ENCODE results near the gene DCTN3. TPM values are rescaled to one million over a fixed set of nuclear protein-coding genes. Genes with fewer than 3 reads are reported as not detected.

DCTN3 gene
- 102 to 123 TPM (median 108 TPM) in 5 replicates for total RNA-seq (2022; extraction: Qiagen RNA extraction; ENCODE audit: low read depth)

DNA sequence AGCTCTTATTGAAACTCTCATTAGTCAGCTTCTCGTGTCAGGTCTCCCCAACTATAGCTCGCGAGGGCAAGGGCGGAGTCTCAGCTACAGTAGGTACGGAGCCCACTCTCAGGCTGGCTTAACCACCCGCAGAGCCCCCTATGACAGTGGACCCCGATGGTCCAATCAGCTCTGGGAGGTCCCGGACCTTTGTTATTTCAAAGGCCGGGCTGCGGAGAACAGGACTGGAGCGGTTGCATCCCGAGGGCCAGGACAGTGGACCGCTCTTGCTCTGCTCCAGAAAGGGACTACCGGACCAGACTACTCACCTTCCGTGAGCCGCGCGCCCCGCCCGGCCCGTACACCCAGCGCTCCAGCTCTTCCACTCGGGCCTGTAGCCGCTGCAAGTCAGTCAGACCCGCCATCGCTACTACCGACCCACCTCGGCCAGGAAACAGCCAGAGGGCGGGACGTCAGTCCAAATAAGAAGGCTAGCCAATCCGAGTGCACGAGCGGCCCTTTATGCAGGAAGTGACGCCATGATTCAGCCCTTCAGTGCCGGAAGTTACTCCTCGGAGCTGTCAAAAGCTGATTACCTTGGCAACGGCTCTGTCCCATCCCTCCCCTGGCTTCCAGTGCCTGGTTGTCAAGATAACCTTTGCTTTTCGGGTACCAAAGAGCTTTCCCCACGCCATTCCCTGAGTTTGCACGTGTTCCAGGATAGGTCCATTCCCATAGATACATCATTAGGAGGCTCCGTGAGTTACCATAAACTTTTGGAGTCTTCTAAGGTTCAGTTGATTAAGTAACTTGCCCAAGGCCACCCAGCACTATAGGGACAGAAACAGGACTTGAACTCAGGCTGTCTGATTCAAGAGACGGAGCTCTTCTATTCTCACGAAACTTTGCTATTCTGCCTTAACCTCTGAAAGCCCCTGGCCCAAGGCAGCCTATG is at the start of gene DCTN3:
Gene DCTN3 (minus strand): TSS at position 435 of the 934 bp plus-strand sequence. CDS start 31 bp downstream, at position 404.

DNA sequence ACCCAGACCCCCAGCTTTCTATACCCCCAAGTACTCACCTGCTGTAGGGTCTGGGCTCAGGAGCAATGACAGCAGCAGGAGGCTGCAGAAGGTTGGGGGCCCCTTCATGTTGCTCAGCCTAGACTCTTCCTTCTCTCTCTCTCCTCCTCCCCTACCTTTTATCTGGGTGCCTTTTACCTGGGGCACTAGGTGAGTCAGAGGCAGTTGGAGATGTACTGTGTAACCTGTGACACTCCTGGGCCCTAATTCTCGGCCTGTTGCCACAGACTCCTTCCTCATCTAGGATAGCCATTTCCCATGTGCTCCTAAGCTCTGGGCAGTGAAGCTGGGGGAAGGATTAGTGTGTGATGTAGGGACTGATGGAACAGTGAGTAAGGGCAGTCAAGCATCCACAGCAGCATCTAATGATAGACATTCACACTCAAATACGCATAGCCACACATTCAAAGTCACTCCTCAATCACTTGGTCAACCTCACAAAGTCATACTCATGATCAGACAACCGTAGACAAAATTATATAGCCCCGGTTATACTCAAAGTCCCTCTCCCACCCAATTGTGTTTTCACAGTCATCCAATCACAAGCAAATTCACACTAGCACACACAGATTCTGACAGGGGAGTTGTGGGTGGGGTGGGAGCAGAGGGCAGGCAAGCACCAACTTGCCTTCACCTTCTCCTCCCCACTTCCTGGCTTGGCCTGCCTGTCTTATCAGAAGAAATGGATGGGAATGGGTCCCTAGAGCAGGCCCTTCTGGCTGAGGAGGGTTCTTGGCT is 42.4 kb upstream of the DCTN3 start, which contains the start of gene CCL27:
Gene CCL27 (minus strand): TSS at position 132 of the 777 bp plus-strand sequence. CDS start 24 bp downstream, at position 108.

DNA sequence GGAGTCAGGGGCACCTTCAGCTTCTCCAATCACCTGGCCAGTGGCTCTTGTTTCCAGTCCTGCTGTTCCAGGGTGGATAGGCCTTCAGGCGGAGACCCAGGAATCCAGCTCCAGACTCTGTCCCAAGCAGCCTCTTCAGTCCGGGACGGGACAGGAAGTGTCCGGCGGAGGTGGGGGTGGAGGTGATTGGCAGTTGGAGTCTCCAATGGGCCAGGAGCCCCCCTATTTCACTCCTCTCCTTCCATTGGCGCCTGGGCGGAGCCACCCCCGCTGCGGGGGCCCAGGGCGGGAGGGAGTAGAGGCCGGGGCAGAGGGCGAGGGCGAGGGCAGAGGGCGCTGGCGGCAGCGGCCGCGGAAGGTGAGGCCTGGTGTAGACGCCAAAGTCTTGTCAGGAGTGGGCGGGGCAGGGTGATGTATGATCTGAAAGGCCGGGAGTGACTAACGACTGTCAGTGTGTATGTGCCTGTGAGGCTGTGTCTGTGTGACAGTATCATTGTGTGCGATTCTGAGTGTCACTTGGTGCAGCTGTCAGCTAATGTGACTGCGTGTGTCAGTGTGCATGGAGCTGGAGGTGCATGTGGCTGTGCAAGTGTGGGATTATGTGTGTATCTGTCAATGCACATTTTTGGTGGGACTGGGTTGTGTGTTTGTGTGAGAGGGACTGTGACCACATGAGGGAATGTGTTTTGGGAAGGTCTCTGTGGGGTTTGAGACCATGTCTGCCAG is 31.7 kb upstream of the DCTN3 start, which contains the start of gene IL11RA:
Gene IL11RA (plus strand): TSS at position 310 of the 726 bp plus-strand sequence. CDS start 3,033 bp downstream, outside the sequence.

DNA sequence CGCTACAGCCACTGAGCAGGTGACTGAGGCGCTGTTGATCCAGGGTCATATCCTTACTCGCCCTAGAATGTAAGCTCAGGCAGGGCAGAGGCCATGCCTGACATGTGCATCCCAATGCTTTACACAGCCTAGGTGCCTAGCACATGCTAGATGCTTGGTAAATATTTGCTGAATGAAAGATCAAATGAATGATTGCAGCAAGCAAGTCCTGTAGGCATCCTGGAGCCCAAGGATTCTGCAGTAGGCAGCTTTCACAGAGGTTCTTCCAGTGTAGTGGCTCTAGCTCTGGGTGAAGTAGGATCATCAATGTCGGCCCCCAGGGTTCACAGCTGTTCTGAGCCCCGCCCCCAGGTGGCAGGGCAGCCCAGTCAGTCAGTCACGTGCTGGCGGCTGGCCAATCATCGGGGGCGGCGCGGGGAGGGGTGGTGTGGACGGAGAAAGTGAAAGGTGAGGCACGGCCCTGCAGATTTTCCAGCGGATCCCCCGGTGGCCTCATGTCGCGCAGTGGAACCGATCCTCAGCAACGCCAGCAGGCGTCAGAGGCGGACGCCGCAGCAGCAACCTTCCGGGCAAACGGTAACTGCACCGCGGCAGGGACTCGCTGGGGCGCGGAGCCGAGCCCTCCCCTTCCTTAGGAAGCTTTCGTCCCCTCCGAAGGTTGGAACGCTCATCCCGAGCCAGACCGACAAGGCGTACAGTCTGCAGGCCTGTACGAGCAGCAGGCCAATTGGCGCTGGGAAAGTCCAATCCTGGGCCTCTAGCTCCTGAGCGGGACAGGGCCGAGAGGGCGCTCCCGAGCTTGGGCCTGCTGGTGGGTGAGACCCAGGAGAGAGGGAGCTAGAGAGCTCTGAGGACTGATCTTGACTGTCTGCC is 26.2 kb upstream of the DCTN3 start, which contains the start of gene GALT:
Gene GALT (plus strand): TSS at position 465 of the 873 bp plus-strand sequence. CDS start 30 bp downstream, at position 495.

DNA sequence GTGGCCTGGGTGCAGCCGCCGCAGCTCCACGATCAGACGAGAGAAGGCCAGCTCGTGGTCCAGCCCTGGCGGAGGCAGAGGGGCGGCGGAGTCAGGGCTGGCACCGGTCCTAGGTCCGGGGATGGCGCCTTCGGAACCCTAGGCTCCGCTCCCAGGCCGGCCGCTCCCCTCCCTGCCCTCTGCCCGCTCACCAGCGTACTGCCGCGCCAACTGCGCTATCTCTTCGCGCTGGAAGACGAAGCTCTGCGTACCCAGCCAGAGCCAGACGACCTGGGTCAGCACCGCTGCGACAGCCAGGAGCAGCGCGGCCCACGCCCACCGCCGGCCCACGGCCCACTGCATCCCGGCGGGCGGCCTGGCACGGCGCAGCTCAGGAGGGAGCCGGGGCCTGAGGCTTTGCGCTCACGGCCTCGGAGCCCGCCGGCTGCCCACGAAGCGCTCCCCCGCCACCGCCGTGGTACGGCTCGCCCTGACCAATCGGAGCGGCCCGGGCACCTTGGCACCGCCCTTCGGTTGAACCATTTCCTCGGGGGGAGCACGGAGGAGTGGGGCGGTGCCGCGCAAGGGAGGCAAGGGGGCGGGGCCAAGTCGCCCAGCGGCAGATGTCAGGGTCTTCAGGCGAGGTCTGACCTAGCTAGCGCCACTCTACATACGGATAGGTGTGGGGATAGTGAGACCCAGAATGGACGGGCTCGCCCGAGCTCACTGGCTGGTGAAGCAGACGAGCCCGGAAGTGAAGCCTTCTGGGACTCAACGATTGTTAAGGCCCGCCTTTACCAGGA is 17.3 kb upstream of the DCTN3 start, which contains the start of gene SIGMAR1:
Gene SIGMAR1 (minus strand): TSS at position 432 of the 782 bp plus-strand sequence. CDS start 90 bp downstream, at position 342.

DNA sequence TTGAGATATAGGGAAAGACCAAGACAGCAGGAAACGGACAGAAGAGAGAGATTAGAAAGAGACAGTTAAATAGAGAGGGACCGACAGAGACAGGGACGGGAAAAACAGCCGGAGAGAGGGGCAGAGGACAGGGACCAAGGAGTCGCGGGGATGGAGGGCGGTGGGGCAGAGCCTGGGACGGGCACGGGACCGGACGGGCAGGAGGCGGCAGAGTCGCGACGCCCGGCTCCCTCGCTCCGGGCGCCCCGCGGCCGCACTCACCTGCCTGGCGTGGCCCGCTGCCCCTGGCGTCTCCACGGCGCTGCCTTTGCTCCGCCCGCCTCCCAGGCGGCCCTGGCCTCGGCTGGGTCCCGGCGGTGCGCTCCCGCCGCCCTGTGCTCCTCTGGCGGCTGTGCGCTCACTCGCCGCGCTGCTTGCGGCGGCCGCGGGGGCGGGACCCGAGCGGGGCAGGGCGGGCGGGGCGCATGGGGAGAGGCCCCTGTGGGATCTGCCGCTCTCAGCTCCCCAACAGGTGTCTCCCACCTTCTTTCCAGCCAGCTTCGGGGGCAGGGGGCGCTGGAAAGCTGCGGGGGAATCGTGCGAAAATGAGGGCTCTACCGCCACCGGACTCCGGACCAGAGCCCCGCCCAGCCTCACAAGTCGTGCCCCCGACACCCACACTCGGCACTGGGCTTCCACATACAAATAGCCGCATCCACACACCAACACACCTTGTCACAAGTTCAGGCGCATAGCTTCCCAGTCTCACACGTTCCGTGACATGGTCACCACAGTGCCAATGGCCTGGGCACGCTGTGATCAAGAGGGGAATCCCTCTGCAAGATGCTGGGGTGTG is 8.6 kb upstream of the DCTN3 start, which contains the start of gene ARID3C:
Gene ARID3C (minus strand): TSS at position 411 of the 835 bp plus-strand sequence. CDS start 1,052 bp downstream, outside the sequence.

DNA sequence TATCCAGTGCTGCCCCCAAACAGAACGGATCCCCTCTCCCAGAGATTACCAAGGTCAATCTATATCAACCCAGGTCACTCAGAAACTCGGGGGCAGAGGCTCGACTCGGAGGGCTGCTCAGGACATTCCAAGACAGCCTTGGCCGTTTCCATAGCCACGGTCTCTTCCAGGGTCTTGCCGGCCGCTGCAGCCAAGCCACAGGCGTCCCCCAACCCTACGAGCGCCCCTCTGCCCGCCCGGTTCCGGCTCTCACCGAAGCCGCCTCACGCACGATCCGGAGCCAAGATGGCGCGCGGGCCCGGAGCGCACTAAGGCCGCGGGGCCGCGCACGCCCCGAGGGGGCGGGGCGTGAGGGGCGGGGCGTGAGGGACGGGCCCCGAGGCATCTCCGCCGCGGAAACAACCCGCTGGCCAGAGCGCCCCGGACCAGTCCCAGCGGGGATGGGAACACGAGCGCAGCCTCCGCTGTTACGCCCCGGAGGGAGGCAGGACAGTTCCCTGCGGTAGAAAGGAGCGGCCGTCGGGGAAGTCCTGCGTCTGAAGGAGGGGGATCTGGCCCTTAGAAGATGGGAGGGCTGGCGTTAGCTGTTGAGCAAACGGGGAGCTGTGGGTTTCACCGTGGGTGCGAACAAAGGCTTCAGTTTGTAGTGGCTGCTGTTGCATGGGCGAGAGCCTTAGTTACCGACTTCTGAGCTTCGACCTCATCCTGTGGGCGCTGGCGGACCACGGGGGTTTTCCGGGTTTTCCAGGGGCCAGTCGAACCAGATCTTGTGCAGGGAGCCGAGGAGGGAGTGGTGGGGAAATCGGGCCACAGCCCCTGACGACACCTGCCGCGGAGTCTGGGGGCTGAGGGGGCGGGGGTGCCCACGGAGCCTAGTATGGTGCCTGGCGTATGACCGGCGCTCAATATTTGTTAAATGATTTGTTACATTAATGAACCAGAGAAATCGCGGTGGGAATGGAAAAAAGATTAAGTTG is 8.2 kb downstream of the DCTN3 start, which contains the start of gene RPP25L:
Gene RPP25L (minus strand): TSS at position 287 of the 977 bp plus-strand sequence. CDS start 801 bp downstream, outside the sequence.

DNA sequence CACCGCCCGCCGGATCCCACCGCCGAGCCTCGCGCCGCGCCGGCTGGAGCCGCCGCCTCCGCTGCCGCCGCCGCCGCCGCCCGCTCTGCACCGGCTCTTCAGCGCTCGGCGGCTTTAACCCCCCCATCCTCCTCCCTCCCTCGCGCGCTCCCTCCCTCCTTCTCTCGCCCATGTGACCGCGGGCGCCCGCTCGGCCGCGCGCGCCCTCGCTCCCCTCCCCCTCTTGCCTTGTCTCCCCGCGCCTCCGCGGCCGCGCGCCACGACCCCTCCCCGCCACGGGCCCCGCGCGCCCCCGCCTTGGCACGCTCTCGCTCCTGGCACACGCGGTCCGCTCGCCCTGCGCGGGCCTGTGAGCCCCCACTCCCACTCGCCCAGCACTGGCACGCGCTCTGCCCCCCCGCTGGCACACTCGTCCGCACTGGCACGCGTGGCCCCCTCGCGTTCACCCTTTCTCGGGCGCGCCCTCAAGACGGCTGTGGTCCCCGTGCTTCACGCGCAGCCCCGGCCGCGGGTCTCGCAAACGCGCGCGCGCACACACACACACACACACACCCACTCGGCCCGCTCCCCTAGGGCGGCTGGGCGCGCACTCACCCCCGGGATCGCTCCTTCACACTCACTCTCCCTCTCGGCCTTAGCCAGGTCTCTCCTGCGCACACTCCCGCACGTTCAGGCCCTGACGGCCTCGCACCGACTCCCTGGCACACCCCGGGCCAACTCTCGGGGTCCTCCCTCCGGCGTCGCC is 30.5 kb downstream of the DCTN3 start, which contains the start of gene CNTFR:
Gene CNTFR (minus strand): TSS at position 89 of the 745 bp plus-strand sequence. CDS start 20,743 bp downstream, outside the sequence.

Other genes starting within 250 kb of the DCTN3 start
- 2.9 to 4.4 TPM (median 4.0 TPM) in 5 replicates for gene MYORG, start 243.6 kb downstream of the DCTN3 start, total RNA-seq (2022; extraction: Qiagen RNA extraction; ENCODE audit: low read depth)
- 14.5 to 19.1 TPM (median 18.6 TPM) in 5 replicates for gene FAM219A, start 161.9 kb downstream of the DCTN3 start, total RNA-seq (2022; extraction: Qiagen RNA extraction; ENCODE audit: low read depth)
- gene DNAI1, start 161.7 kb downstream of the DCTN3 start, total RNA-seq (2022; extraction: Qiagen RNA extraction; ENCODE audit: low read depth), result 0.12 to 0.42 TPM (median 0.15 TPM) in 5 replicates
- 0.66 to 2.6 TPM (median 1.9 TPM) in 5 replicates for gene ENHO, start 97.5 kb downstream of the DCTN3 start, total RNA-seq (2022; extraction: Qiagen RNA extraction; ENCODE audit: low read depth)
- 0.08 to 0.22 TPM (median 0.14 TPM) in 3 of 5 replicates, not detected in the others for gene CNTFR, start 30.8 kb downstream of the DCTN3 start, total RNA-seq (2022; extraction: Qiagen RNA extraction; ENCODE audit: low read depth)
- gene RPP25L, start 8.4 kb downstream of the DCTN3 start, total RNA-seq (2022; extraction: Qiagen RNA extraction; ENCODE audit: low read depth), result 37.8 to 51.7 TPM (median 46.0 TPM) in 5 replicates
- gene ARID3C, start 8.6 kb upstream of the DCTN3 start, total RNA-seq (2022; extraction: Qiagen RNA extraction; ENCODE audit: low read depth), result 0.07 to 0.17 TPM (median 0.13 TPM) in 3 of 5 replicates, not detected in the others
- 163 to 210 TPM (median 202 TPM) in 5 replicates for gene SIGMAR1, start 17.3 kb upstream of the DCTN3 start, total RNA-seq (2022; extraction: Qiagen RNA extraction; ENCODE audit: low read depth)
- gene GALT, start 26.2 kb upstream of the DCTN3 start, total RNA-seq (2022; extraction: Qiagen RNA extraction; ENCODE audit: low read depth), result 15.5 to 21.5 TPM (median 19.6 TPM) in 5 replicates
- 3.2 to 7.1 TPM (median 6.1 TPM) in 5 replicates for gene IL11RA, start 31.7 kb upstream of the DCTN3 start, total RNA-seq (2022; extraction: Qiagen RNA extraction; ENCODE audit: low read depth)
- gene CCL27, start 42.2 kb upstream of the DCTN3 start, total RNA-seq (2022; extraction: Qiagen RNA extraction; ENCODE audit: low read depth), result 0.22 to 0.41 TPM (median 0.23 TPM) in 3 of 5 replicates, not detected in the others
- gene CCL19, start 70.8 kb upstream of the DCTN3 start, total RNA-seq (2022; extraction: Qiagen RNA extraction; ENCODE audit: low read depth), result not detected in 5 replicates
- not detected in 5 replicates for gene CCL21, start 89.6 kb upstream of the DCTN3 start, total RNA-seq (2022; extraction: Qiagen RNA extraction; ENCODE audit: low read depth)

All from A549 treated with RU486 at 1 μM for 4 hours (cell line).